Right ventricle myocardium inferior (tissue), 1 donor: ENCODE measurements around the gene SMPD3. TPM values are rescaled to one million over a fixed set of nuclear protein-coding genes. Genes with fewer than 3 reads are reported as not detected.

Experiments
- ATAC-seq: fragments of 200-7000 bp; cut with Tn5 transposase; one replicate; pipeline ENCODE4 v1.9.1; 2020; ENCODE audit warnings: mild to moderate bottlenecking, moderate library complexity
- DNase-seq: peaks from one replicate; pipeline ENCODE4 v3.0.0; 2021; ENCODE audit errors: missing footprints
- intact Hi-C: fragments of 100-400 bp; cut with DNase I; formaldehyde crosslinking; loops from one replicate; pipeline ENCODE4 v1.11.0; 2022
- total RNA-seq: library from RNA; stranded (reverse); fragmentation: NEBNext Ultra II Directional; extraction: Animal tissue kit (Norgen Biotek cat#: 25700); gene quantifications from one replicate; pipeline ENCODE4 v1.2.1, GENCODE V29; 2021
- donor health status: DM: no; HTN: yes; CAD: no; lungs with severe emphysema.

Gene SMPD3
- total RNA-seq, 1 donor from 2014 or later = 0.38 TPM

- no peak for ATAC-seq
- DNase-seq = no peak
- intact Hi-C loops = no loop called here
Measured at GRCh38 chr16:68475071-68475470, 26.8 kb upstream of the SMPD3 start.

- intact Hi-C loops = no loop called here
- no peak for DNase-seq
Measured at GRCh38 chr16:68473358-68474070, 25.2 kb upstream of the SMPD3 start.

DNA sequence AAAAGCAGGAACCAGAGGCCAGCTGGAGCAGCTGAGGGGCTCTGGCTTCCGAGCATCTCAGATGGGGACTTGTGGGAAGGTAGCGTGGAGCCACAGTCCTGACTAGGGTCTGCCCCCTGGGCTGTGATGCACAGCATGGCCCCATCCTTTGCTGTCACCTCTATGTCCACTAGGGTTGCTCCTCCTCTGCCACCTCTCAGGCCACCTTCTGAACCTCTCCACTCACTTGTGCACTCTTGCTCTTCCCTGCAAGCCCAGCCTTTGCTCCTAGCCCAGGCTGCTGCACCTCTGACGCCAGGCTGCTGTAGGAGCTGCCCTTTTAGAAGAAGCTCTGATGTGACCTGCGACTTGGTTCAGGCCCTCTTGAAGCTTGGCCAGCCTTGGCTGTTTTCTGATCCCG, 24.3 kb upstream of the SMPD3 start:
- intact Hi-C loops = no loop called here
- DNase-seq (no peak), ATAC-seq (no peak)

More at GRCh38 chr16:68473358-68474070, 25.2 kb upstream of the SMPD3 start:
- ATAC-seq = no peak

GRCh38 chr16:68470461-68471150, 22.3 kb upstream of the SMPD3 start:
- DNase-seq (no peak), ATAC-seq (peak; percentile 83)
- intact Hi-C loops = no loop called here

DNA sequence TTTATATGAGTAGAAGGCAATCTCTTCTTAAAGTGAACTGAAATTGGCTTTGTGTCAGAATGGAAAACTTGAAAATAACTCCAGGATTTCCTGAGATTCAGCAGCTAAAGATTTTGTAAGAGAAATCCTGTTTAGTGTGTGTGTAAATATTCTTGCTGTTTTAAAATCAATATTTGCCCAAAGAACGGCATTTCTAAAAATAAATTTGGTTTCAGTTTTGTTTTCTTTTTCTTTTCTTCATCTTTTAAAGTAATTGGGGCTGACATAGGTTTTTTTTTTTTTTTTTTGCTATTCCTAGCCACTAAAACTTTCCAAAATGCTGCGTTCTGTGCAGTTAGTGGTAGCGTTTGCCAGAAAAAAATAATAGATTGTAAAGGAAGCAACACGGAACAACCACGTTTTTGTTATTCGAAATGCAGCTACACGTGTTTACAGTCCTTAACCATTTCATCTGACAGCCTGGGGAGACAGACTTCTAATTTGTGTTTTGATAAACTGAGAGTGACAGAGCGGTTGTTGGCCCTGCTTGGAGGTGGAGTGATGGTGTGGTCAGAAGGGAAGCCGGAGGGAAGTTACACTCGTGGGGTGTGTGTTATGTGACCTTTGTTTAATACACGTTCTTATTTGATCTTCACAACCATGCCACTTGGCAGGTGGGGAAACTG, 21.6 kb upstream of the SMPD3 start:
- ATAC-seq (peak; percentile 32), DNase-seq (no peak)
- intact Hi-C loops = no loop called here

DNA sequence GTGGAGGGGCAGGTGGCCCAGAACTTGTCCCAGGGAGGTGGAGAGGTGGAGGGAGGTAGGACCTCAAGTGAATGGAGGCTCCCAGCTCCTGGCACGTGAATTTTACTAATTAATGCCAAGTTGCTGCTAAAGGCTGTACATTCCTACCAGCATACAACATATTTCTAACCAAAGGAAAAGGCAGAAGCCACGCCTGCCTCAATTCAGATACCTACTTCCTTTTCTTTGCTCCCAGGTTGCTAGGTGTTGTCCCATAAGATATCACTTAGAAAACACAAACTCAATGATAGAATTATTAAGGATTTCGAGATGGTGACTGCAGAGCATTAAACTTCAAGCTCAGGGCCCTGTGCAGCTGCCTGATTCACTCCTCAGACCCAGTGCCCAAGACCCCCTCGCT, 20.5 kb upstream of the SMPD3 start:
- DNase-seq = no peak
- intact Hi-C loops = no loop called here
- no peak for ATAC-seq

GRCh38 chr16:68466174-68466573, 17.9 kb upstream of the SMPD3 start:
- ATAC-seq = no peak
- no peak for DNase-seq
- intact Hi-C loops = no loop called here

- DNase-seq (no peak), ATAC-seq (no peak)
Measured at GRCh38 chr16:68463904-68464303, 15.6 kb upstream of the SMPD3 start.

GRCh38 chr16:68460067-68460466, 11.8 kb upstream of the SMPD3 start:
- ATAC-seq = no peak
- intact Hi-C loops = no loop called here
- no peak for DNase-seq

More at GRCh38 chr16:68463904-68464303, 15.6 kb upstream of the SMPD3 start:
- intact Hi-C loops = no loop called here

- intact Hi-C loops = no loop called here
- ATAC-seq (no peak), DNase-seq (no peak)
Measured at GRCh38 chr16:68459457-68459856, 11.1 kb upstream of the SMPD3 start.

- intact Hi-C loops = no loop called here
- ATAC-seq = no peak
- DNase-seq = no peak
Measured at GRCh38 chr16:68458551-68458950, 10.2 kb upstream of the SMPD3 start.

DNA sequence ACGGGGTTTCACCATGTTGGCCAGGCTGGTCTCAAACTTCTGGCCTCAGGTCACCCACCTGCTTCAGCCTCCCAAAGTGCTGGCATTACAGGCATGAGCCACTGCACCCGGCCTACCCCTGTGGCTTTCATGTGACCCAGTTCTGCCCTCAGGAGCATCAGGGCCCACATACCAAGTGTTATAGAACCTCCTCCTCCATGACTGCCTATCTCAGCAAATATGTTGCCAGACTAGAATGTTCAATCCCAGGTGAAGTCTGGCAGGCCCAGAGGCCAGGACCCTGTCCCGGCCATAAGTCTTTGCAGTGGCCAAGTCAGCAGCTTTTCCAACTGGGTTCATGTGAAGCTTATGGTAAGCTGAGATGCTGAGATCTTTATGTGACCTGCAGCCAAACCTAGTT, 9.8 kb upstream of the SMPD3 start:
- intact Hi-C loops = no loop called here
- ATAC-seq = no peak

GRCh38 chr16:68455631-68456030, 7.3 kb upstream of the SMPD3 start:
- DNase-seq (no peak), ATAC-seq (no peak)
- intact Hi-C loops = no loop called here

More for the DNA sequence above, 9.8 kb upstream of the SMPD3 start:
- DNase-seq = no peak

GRCh38 chr16:68454920-68455435, 6.7 kb upstream of the SMPD3 start:
- no peak for ATAC-seq
- intact Hi-C loops = no loop called here
- DNase-seq = no peak

DNA sequence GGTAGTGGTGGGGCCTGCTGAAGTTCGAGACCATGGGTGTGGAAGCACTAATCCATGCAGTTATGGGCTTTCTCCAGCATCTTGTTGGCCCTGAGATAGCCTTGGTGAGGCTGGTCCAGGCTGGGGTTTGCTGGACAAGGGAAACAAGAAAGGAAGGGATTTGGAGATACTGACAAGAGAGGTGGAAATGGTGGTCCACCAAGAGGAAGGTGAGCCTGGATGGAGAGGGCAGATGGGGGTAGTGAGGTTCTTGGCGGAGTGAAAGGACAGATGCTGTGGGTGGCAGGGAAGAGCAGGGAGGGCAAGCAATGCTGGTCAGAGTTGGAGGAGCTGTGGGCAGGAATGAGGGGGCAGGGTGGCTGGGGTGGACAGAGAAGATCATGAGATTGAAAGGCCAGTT, 5.5 kb upstream of the SMPD3 start:
- DNase-seq (no peak), ATAC-seq (no peak)

GRCh38 chr16:68452176-68452575, 3.9 kb upstream of the SMPD3 start:
- ATAC-seq (no peak), DNase-seq (no peak)
- intact Hi-C loops = no loop called here

More for the DNA sequence above, 5.5 kb upstream of the SMPD3 start:
- intact Hi-C loops = no loop called here

- no peak for ATAC-seq
- DNase-seq = no peak
- intact Hi-C loops = no loop called here
Measured at GRCh38 chr16:68451676-68452075, 3.4 kb upstream of the SMPD3 start.

- no peak for ATAC-seq
- DNase-seq = no peak
- intact Hi-C loops = no loop called here
Measured at GRCh38 chr16:68450741-68451255, 2.5 kb upstream of the SMPD3 start.

DNA sequence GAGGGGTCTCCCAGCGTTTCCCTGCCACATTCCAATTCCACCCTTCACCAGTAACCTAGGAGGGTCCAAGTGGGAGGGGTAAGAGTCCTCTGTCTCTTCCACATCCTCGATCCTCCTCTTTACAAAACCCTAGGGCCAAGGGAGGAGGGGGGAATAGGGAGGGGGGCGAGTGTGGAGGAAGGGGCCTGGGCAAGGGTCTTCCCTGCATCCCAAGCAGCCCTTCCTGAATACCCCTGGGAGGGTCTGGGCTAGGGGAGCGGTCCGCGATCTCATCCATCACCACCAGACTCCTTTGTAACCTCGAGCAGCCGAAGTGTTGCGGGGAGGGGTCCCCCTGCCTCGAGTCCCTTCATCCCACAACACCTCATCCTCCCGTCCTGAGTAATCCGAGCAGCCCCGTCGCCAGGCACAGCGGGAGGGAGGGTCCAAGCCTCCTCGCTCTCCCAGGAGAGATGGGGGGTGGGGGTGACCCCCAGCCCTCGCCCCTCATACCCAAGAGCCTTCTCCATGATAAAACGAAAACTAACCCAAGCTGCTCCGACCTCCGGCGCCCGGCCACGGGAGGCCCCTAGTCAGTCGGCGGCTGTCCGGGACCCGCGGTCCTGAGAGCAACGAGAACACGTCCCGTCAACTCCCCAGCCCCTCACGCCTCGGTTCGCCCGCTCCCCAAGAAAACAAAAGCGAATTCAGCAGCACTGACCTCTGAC, 502 bp downstream of the SMPD3 start:
- intact Hi-C loops = no loop called here
- ATAC-seq (no peak), DNase-seq (no peak)
